ENCODE data around the gene SPP1.

SPP1 gene

DNA sequence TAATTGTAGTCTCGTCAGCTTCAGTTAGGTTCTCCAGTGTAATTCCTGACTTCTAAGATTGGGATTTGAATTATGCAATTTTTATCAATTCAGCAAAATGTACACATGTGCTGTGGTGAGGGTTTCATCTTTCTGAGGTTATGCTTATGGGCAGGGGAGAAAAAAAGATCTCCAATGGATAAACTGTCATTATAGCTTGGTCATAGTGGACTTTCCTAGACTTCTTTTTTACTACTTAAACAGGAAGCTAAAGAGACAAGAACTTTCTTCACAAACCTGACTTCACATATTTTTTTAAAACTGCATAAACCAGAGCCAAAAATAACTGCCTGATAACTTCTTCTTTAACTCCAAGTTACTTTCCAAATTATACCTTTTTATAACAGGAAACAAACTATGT is 21.7 kb upstream of the SPP1 start:
- no peak for DNase-seq (ENCODE audit: low read depth in 2 of 2)

DNA sequence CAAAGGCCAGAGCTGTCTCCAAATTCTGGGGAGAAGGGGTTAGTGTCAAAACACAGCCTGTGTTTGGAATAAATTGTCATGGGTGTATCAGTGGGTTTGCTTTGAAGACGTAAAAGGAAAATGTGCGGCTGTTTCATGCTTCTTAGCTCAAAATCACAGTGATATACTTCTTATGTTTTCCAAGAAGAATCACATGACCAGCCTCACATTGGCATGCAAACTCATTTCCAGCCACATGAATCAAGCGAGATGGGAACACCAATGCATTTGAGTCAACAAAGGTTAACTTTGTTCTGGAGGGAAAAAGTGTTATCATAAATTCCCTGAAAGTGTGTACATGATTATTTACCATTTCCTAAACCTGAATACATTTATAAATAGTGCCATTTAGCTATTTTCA is 19.0 kb upstream of the SPP1 start:
- DNase-seq (ENCODE audit: low read depth in 2 of 2), result no peak

- DNase-seq (ENCODE audit: low read depth in 2 of 2), result no peak
Observed at GRCh38 chr4:87957061-87957460, 18.5 kb upstream of the SPP1 start.

DNA sequence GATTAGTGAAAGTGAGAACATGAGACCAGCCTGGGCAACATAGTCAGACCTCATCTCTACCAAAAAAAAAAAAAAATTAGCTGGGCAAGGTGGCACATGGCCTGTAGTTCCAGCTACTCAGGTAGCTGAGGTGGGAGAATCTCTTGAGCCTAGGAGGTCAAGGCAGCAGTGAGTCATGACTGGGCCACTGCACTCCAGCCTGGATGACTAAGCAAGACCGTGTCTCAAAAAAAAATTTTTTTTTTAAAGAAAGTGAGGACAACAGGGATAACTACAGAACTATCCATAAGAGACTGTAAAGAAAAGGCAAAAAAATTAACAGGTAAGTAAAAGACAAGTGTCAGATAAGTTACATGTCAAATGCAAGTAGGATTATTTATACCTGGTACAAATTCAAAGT is 13.5 kb upstream of the SPP1 start:
- DNase-seq (ENCODE audit: low read depth in 2 of 2), result no peak

GRCh38 chr4:87962398-87963146 is 12.9 kb upstream of the SPP1 start:
- no peak for DNase-seq (ENCODE audit: low read depth in 2 of 2)

- no peak for DNase-seq (ENCODE audit: low read depth in 2 of 2)
Observed at GRCh38 chr4:87965501-87965975, 10.0 kb upstream of the SPP1 start.

- no peak for DNase-seq (ENCODE audit: low read depth in 2 of 2)
Observed at GRCh38 chr4:87966095-87966496, 9.4 kb upstream of the SPP1 start.

GRCh38 chr4:87967193-87967592 is 8.3 kb upstream of the SPP1 start:
- DNase-seq (ENCODE audit: low read depth in 2 of 2), result no peak

DNA sequence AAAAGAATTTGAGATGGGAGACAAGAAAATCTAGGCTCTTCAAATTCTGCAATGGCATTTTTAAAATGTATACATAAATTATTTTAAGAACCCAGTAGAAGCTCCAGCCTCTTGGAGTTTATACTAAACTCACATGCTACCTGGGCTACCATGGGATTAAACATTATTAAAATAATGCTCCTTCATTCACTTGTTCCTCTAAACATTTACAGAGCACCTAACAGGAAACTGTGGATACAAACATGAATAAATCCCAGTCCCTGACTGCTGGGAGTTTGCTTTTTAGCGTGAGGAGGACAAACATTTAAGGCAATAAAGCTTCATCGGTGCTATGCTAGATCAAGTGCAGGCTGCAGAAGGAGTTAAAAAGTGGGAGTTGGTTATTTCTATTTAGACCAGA is 5.4 kb upstream of the SPP1 start:
- no peak for DNase-seq (ENCODE audit: low read depth in 2 of 2)

- no peak for DNase-seq (ENCODE audit: low read depth in 2 of 2)
Observed at GRCh38 chr4:87971866-87972265, 3.6 kb upstream of the SPP1 start.

GRCh38 chr4:87973283-87974169 is 2.0 kb upstream of the SPP1 start:
- peak; percentile 85 to 86 for DNase-seq (ENCODE audit: low read depth in 2 of 2)

DNA sequence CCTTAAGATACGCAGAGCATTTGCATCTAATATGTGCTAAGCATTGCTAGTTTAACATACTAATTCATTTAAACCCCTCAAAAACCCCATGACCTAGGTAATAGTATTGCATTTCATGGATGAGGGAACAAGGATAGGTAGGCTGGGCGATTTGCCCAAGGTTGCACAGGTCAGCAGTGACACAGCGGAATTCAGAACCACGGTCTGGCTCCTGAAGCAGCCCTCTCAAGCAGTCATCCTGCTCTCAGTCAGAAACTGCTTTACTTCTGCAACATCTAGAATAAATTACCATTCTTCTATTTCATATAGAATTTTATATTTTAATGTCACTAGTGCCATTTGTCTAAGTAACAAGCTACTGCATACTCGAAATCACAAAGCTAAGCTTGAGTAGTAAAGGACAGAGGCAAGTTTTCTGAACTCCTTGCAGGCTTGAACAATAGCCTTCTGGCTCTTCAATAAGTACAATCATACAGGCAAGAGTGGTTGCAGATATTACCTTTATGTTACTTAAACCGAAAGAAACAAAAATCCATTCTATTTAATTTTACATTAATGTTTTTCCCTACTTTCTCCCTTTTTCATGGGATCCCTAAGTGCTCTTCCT is 555 bp upstream of the SPP1 start:
- DNase-seq (ENCODE audit: low read depth in 2 of 2), result no peak

GRCh38 chr4:87977521-87978278 is 2.2 kb downstream of the SPP1 start:
- DNase-seq (ENCODE audit: low read depth in 2 of 2), result no peak

GRCh38 chr4:87978681-87979080 is 3.2 kb downstream of the SPP1 start:
- DNase-seq (ENCODE audit: low read depth in 2 of 2), result no peak

DNA sequence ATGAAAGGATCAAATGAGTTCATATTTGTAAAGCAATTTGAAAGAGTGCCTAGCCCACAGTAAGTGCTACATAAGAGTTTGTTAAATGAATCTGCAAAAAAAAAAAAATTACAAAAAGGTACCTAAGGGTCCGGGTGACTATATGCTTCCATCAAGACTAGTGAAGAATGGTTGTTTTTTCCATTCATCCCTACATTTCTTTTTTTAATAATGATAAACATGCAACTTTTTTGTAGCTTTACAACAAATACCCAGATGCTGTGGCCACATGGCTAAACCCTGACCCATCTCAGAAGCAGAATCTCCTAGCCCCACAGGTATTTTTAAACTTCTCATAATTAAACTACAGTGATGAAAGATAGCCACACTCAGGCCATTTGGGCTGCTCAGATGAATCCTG is 4.3 kb downstream of the SPP1 start:
- DNase-seq (ENCODE audit: low read depth in 2 of 2), result no peak

DNA sequence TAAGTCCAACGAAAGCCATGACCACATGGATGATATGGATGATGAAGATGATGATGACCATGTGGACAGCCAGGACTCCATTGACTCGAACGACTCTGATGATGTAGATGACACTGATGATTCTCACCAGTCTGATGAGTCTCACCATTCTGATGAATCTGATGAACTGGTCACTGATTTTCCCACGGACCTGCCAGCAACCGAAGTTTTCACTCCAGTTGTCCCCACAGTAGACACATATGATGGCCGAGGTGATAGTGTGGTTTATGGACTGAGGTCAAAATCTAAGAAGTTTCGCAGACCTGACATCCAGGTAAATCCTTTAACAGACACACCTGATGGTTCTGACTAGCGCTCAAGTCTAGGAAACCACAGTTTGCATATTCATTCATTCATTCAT is 6.0 kb downstream of the SPP1 start:
- no peak for DNase-seq (ENCODE audit: low read depth in 2 of 2)

GRCh38 chr4:87982036-87982435 is 6.5 kb downstream of the SPP1 start:
- DNase-seq (ENCODE audit: low read depth in 2 of 2), result no peak

DNA sequence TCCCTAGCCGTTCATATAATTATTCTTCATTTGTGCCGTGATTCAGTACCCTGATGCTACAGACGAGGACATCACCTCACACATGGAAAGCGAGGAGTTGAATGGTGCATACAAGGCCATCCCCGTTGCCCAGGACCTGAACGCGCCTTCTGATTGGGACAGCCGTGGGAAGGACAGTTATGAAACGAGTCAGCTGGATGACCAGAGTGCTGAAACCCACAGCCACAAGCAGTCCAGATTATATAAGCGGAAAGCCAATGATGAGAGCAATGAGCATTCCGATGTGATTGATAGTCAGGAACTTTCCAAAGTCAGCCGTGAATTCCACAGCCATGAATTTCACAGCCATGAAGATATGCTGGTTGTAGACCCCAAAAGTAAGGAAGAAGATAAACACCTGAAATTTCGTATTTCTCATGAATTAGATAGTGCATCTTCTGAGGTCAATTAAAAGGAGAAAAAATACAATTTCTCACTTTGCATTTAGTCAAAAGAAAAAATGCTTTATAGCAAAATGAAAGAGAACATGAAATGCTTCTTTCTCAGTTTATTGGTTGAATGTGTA is 7.0 kb downstream of the SPP1 start:
- no peak for DNase-seq (ENCODE audit: low read depth in 2 of 2)

DNA sequence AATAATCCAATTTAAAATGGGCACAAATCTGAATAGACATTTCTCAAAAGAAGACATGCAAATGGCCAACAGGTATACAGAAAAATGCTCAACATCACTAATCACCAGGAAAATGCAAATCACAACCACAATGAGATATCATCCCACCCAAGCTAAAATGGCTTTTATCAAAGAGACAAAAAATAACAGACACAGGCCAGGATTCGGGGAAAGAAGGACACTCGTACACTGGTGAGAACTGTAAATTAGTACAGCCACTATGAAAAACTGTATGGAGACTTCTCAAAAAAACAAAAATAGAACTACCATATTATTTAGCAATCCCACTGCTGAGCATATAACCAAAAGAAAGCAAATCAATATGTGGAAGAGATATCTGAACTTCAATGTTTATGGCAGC is 8.5 kb downstream of the SPP1 start:
- no peak for DNase-seq (ENCODE audit: low read depth in 2 of 2)

- DNase-seq (ENCODE audit: low read depth in 2 of 2), result no peak
Observed at GRCh38 chr4:87985097-87985886, 9.8 kb downstream of the SPP1 start.

- no peak for DNase-seq (ENCODE audit: low read depth in 2 of 2)
Observed at GRCh38 chr4:87985887-87986200, 10.3 kb downstream of the SPP1 start.
